PFSK-1 (cell line): ENCODE data around the gene PHF2.

Experiments
- POLR2AphosphoS5 ChIP-seq: IDR thresholded peaks from 2 replicates; pipeline ENCODE4 v1.6.1; 2012; ENCODE audit warnings: low read depth, mild to moderate bottlenecking, control low read depth, low read length, moderate library complexity
- SIN3A ChIP-seq: IDR thresholded peaks from 2 replicates; pipeline ENCODE4 v1.6.1; 2012; ENCODE audit warnings: mild to moderate bottlenecking, low read length, moderate library complexity, borderline replicate concordance; ENCODE audit not compliant: insufficient read depth
- TAF1 ChIP-seq: IDR thresholded peaks from 2 replicates; pipeline ENCODE4 v1.6.1; 2012; ENCODE audit warnings: low read length, control low read depth, borderline replicate concordance; ENCODE audit not compliant: insufficient read depth

DNA sequence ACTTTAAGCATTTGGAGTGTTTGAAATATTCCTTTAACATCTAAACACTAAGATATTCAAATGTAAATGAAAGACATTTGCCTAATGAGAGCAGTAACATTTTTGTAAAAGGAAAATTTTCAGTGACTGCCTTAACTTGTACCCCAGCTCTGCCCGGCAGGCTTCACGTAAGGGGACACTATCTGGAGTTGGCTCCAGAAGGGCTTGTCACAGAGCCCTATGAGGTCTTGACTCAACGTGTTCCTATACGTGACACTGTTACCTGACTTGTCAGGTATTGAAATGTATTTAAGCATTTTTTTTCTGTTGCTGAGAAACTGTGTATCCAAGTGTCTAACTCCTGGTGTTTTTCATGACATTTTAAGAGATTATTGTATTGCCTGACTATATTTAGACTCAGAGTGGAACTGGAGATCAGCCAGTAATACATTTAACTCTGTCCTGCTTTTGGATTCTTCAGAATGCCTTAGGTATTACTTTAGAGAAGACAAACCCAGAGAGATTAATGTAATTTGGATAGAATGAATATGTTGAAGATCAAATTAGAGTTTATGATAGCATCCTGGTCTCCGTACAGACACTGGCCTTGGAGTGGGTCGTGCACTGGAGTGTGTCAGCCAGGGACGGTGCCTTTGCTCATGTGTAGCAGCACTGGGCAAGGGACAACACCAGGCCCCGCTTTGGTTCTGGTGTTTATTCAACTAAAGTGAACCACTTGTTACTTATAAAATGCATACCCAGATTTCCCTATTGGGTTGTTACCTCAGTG, 34.6 kb upstream of the PHF2 start:
- TF ChIP-seq POLR2AphosphoS5 (no peak), SIN3A (no peak), TAF1 (no peak)
